HG03342 (cell line): ENCODE results near the gene ARPC5.
"Not testable (repeated sequence)": the region's sequence is repeated elsewhere in the genome, so short reads cannot be mapped to it uniquely, and the experiment has no call there.

Source experiments
- ATAC-seq: cut with Tn5 transposase; IDR thresholded peaks from one replicate; pipeline ENCODE4 v1.9.1; 2021; ENCODE audit warnings: mild to moderate bottlenecking, moderate library complexity; ENCODE audit not compliant: unreplicated experiment

Gene ARPC5

GRCh38 chr1:183635606-183636333 lies at the start of gene ARPC5:
Gene ARPC5 (minus strand): TSS chr1:183635783. CDS start chr1:183635659, 124 bp downstream.
- peak; percentile 84 for ATAC-seq

- no peak for ATAC-seq
Observed at GRCh38 chr1:183685112-183685713, 49.6 kb upstream of the ARPC5 start.

GRCh38 chr1:183679363-183679762 lies 43.8 kb upstream of the ARPC5 start:
- not testable (repeated sequence) for ATAC-seq

- no peak for ATAC-seq
Observed at GRCh38 chr1:183678819-183679218, 43.2 kb upstream of the ARPC5 start.

GRCh38 chr1:183676586-183677189 lies 41.1 kb upstream of the ARPC5 start:
- no peak for ATAC-seq

GRCh38 chr1:183675883-183676585 lies 40.5 kb upstream of the ARPC5 start:
- no peak for ATAC-seq

GRCh38 chr1:183675381-183675780 lies 39.8 kb upstream of the ARPC5 start:
- ATAC-seq = no peak

- no peak for ATAC-seq
Observed at GRCh38 chr1:183674886-183675285, 39.3 kb upstream of the ARPC5 start.

GRCh38 chr1:183674339-183674738 lies 38.8 kb upstream of the ARPC5 start:
- ATAC-seq = no peak

- no peak for ATAC-seq
Observed at GRCh38 chr1:183673605-183674323, 38.2 kb upstream of the ARPC5 start.

- ATAC-seq = no peak
Observed at GRCh38 chr1:183670169-183670568, 34.6 kb upstream of the ARPC5 start.

- no peak for ATAC-seq
Observed at GRCh38 chr1:183656355-183656754, 20.8 kb upstream of the ARPC5 start.

GRCh38 chr1:183655562-183656075 lies 20.0 kb upstream of the ARPC5 start:
- peak; percentile 52 for ATAC-seq

- no peak for ATAC-seq
Observed at GRCh38 chr1:183654706-183655105, 19.1 kb upstream of the ARPC5 start.

GRCh38 chr1:183653876-183654451 lies 18.4 kb upstream of the ARPC5 start:
- ATAC-seq = no peak

GRCh38 chr1:183653462-183653794 lies 17.8 kb upstream of the ARPC5 start:
- no peak for ATAC-seq

- peak; percentile 49 for ATAC-seq
Observed at GRCh38 chr1:183652547-183653461, 17.2 kb upstream of the ARPC5 start, which contains the start of gene APOBEC4. Gene APOBEC4 (minus strand): TSS chr1:183653316. CDS start chr1:183648781, 4,535 bp downstream.

- ATAC-seq = peak; percentile 51
Observed at GRCh38 chr1:183652107-183652506, 16.5 kb upstream of the ARPC5 start.

GRCh38 chr1:183651612-183652011 lies 16.0 kb upstream of the ARPC5 start:
- ATAC-seq = no peak
